Stimulated activated CD4-positive, alpha-beta T cell treated with anti-CD3 and anti-CD28 coated beads, TNF-alpha, amount 100 ng/mL, for 4 hours (primary cell): ENCODE data around the gene RHOXF2.

Experiments used
- DNase-seq, 3 experiments: peaks; one replicate each; pipeline ENCODE4 v3.0.0-alpha.2; 2020; ENCODE audit warnings: low read depth in 3 of 3

Gene RHOXF2

DNA sequence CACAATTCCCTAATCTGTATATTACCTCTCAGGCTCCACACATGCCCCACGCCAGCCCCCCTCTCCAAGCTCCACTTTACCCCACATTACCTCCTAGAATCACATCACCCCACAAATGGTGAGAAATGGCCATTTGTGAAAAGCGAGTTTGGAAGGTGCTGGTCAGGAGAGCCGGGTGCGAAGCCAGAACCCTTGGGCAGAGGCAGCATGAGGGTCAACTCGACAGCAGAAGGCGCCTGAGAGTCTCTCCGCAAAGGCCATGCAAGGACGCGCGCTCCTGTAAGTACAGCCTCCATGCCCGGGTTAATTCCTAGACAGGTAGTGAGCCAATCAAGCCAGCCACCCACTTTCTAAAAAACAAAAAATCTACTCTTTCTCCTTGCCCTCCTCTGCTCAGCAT lies 42.4 kb downstream of the RHOXF2 start:
- DNase-seq: no peak

DNA sequence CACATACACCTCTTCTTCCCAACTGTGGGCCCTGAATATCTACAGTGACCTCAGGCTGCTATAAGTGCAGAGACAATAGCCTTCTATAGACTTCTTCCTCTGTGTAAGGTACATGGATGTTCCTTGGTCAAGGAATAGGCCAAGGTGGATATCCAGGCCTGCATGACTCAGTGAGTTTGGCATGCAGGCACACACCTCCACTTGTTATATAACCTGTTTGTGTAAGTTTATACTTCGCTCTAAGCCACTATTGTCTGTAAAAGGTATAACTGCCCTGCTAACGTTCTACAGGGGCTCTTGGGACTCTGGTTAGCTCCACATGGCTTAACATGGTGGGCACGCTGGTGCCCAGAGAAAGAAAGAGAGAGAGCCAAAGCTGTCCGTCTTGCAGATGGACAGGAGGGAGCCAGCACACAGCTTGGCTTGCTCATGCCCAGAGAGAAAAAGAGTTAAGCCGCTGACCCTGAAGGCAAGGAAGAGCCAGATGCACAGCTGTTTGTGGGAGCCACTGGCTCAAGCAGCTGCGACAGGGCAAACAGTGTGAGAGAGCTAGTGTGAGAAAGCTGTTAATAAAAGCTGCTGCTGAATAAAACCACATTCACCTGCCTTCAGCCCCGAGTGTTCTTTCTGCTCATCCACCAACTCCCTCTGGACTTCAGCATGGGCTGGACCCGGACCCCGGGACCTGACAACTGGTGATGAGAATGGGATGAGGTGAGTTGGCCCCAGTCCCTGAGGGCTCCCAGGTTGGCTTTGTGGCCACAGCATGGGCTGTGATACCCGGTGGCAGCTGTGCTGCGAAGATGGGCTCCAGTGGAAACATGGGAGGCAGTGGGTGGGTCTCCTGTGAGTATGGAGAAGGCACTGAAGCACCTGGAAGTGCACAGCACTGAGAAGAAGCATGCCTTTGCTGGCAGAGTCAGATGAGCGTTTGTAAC lies 47.7 kb downstream of the RHOXF2 start:
- DNase-seq: no peak

DNA sequence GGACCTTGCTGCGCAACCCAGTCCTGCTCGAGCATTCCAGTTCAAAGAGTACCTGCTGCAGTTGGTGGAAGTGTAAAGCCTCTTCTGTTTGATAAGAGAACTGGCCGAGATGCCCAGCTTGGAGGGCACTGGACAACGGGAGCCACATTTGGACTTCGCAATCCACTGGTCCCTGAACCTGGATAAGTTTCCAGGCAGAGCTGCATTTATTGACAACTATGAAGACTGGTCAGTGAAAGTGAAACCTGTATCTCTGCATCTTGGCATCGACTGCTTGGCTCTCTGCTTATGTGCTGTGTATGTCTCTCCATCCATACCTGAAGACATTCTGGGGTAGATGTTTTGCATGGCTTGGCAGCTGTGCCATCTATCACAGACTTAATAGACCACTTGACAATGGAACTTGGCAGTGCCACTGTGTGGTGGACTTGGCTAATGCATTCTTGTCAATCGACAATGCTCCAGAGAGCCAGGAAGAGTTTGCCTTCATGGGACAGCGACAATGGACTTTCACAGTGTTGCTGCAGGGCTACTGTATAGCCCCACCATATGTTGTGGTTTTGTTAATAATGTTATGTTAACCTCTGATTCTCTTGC lies 48.7 kb downstream of the RHOXF2 start:
- DNase-seq: no peak

DNA sequence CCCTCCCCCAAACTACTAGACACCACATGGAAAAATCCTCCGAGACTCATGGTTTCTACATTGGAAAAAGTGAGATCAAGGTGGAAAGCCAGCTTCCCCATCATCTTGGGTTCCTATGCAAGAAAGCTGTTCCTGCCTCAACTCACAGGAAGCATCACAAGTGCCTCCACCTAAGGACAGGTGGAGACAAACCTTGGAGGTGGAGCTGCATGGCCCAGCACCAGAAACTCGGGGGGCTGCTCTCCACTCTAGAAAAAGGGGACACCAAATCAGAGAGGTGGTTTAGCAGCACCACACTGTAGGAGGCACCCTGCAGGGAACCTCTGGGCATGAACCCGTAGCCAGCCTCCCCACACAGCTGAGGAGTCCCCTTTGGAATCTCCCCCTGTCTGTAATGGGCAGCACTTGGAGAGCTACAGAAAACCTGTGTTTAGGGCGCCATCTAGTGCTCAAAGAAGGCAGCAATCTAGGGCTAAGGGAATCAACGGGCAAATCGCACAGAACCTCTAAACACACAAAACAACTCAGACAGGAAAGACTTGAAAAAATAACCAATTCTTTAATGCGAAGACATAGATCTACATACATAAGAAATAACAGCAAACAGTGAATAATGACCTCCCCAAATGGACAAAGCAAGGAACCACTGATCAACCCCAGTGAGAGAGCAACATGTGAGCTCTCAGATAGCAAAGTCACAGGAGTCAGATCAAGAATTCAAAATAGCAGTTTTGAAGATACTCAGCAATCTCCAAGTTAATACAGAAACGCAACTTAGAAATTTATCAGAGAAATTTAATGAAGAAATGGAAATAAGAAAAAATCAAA lies 55.2 kb downstream of the RHOXF2 start:
- peak; percentile 12 to 15 (median 14) for DNase-seq
